OCI-LY7 (cell line): ENCODE results near the gene MAFF. TPM values are rescaled to one million over a fixed set of nuclear protein-coding genes. Genes with fewer than 3 reads are reported as not detected.

Experiments used
- BruUV-seq: library from RNA; stranded (reverse); fragments of 400-500 nt; replicated peaks from 2 replicates; lab custom pipeline; 2021; lab: Mats Ljungman, UMichigan
- CTCF ChIA-PET: fragments of 300-600 bp; sonication (Branson Sonifier 250); formaldehyde crosslinking; loops from one replicate; lab custom pipeline; 2022; ENCODE audit warnings: antibody characterized with exemption; ENCODE audit not compliant: unreplicated experiment; lab: Charles Lee
- POLR2A ChIA-PET: fragments of 300-600 bp; sonication (Branson Sonifier 250); formaldehyde crosslinking; loops from one replicate; lab custom pipeline; 2022; ENCODE audit warnings: antibody characterized with exemption; lab: Charles Lee
- DNase-seq: peaks from one replicate; pipeline ENCODE4 v3.0.0-alpha.2; 2015; ENCODE audit warnings: low spot score
- H2AFZ ChIP-seq: fragments of 200-600 bp; sonication (generic), shearing (Covaris generic); 2 replicates; pipeline ENCODE4 v1.6.1; 2014; ENCODE audit warnings: mild to moderate bottlenecking, antibody characterized with exemption, low read length, moderate library complexity
- H3K27ac ChIP-seq: fragments of 200-600 bp; sonication (generic); 2 replicates; pipeline ENCODE4 v1.5.1; 2014; ENCODE audit warnings: mixed run types, low read depth, mild to moderate bottlenecking, moderate library complexity, low read length, inconsistent platforms; ENCODE audit not compliant: poor library complexity, severe bottlenecking
- H3K36me3 ChIP-seq: fragments of 200-600 bp; sonication (generic); 2 replicates; pipeline ENCODE4 v1.6.1; 2014; ENCODE audit warnings: mild to moderate bottlenecking, antibody characterized with exemption, low read length, moderate library complexity, mixed read lengths; ENCODE audit not compliant: insufficient read depth
- H3K4me1 ChIP-seq: fragments of 200-600 bp; sonication (generic); 2 replicates; pipeline ENCODE4 v1.5.1; 2014; ENCODE audit warnings: mild to moderate bottlenecking, low read length; ENCODE audit not compliant: insufficient read depth, poor library complexity, severe bottlenecking
- H3K4me2 ChIP-seq: fragments of 200-600 bp; sonication (generic); 2 replicates; pipeline ENCODE4 v1.6.1; 2014; ENCODE audit warnings: mild to moderate bottlenecking, low read length
- H3K4me3 ChIP-seq: fragments of 200-600 bp; sonication (generic); 2 replicates; pipeline ENCODE4 v1.5.1; 2014; ENCODE audit warnings: mild to moderate bottlenecking, low read depth, low read length; ENCODE audit not compliant: poor library complexity, severe bottlenecking
- H3K79me2 ChIP-seq: fragments of 200-600 bp; sonication (generic); 2 replicates; pipeline ENCODE4 v1.6.1; 2016; ENCODE audit warnings: low read depth, mild to moderate bottlenecking, low read length, moderate library complexity, mixed read lengths; ENCODE audit not compliant: insufficient read depth
- H3K9me2 ChIP-seq: fragments of 200-600 bp; sonication (generic); 2 replicates; pipeline ENCODE4 v1.6.1; 2016; ENCODE audit warnings: mild to moderate bottlenecking, low read length, mixed read lengths; ENCODE audit not compliant: insufficient read depth
- H3K9me3 ChIP-seq: fragments of 200-600 bp; sonication (generic); 2 replicates; pipeline ENCODE4 v1.6.1; 2014; ENCODE audit warnings: mild to moderate bottlenecking, mixed run types, low read length, mixed read lengths
- H4K20me1 ChIP-seq: fragments of 200-600 bp; sonication (generic); 2 replicates; pipeline ENCODE4 v1.6.1; 2014; ENCODE audit warnings: mild to moderate bottlenecking, antibody characterized with exemption, low read length, moderate library complexity, mixed read lengths; ENCODE audit not compliant: insufficient read depth
- EZH2phosphoT487 ChIP-seq: fragments of 200-600 bp; sonication (generic); IDR thresholded peaks from 2 replicates; pipeline ENCODE4 v1.6.1; 2018; ENCODE audit warnings: low read depth, borderline replicate concordance, mild to moderate bottlenecking, mixed run types, antibody characterized with exemption, low read length, moderate library complexity, mixed read lengths
- intact Hi-C: fragments of 100-400 bp; cut with micrococcal nuclease; formaldehyde crosslinking; loops from one replicate; pipeline ENCODE4 v1.10.0; 2022; ENCODE audit not compliant: unreplicated experiment
- total RNA-seq, 2 experiments: library from RNA; depleted of rRNA in 1 of 2; stranded (reverse); fragments of >200 nt in 1 of 2; shearing (Covaris generic) in 1 of 2; gene quantifications; 2 replicates each; pipeline ENCODE4 v1.2.3, GENCODE V29; 2014 to 2022
- TF ChIP-seq, protein P1 (sequence below): fragments of 200-600 bp; sonication (generic); conservative IDR thresholded peaks from 2 replicates; pipeline ENCODE4 v1.5.1; 2014; ENCODE audit warnings: mild to moderate bottlenecking, antibody characterized with exemption, low read length, moderate library complexity, mixed read lengths

Gene MAFF
- total RNA-seq, 2 experiments from 2014 or later, result 3.4 to 3.8 TPM

DNA sequence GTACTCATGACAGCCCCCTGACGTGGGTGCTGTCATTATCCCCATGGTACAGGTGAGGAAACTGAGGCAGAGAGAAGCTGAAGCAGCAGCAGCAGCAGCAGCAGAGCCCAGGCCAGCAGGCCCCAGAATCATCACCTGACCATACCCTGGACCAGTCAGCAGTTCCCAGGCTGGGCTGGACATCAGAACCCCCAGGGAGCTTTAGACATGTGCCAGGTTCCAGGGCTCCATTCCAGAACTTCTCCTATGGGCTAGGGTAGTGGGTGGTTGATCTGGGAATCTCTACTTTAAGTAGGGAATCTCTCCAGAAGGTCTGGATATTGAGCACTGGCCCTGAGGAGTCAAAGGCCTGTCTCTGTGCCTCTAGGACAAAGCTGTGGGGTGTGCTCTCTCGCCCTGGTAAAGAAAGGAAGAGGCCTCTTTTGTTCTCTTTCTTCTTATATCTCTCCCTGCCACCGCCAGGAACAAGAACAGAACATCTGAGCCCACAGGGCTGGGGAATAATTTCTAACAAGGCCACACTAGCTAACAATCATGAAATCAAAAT, 26.6 kb downstream of the MAFF start:
- intact Hi-C loops, result no loop called here
- Histone ChIP-seq H3K9me2 (no peaks in the 10 kb centered on the region), H3K27ac (peak overlapping the region; percentile 18), H3K4me1 (peaks cover 14% of the 10 kb centered on the region), H3K9me3 (no peaks in the 10 kb centered on the region), H3K4me3 (no peak overlapping the region), H2AFZ (no peak overlapping the region), H4K20me1 (no peaks in the 10 kb centered on the region), H3K79me2 (no peaks in the 10 kb centered on the region), H3K36me3 (peaks cover 32% of the 10 kb centered on the region; the same call in 1 of the 2 replicates), H3K4me2 (no peak overlapping the region)
- ChIA-PET CTCF (interaction anchor here (1.2 kb wide), 1 partner anchor 176 kb away, joined by 4 read pairs; no protein-coding TSS in a partner anchor), POLR2A (interaction anchor here (0.9 kb wide), 1 partner anchor 13 kb away, joined by 8 read pairs; no protein-coding TSS in a partner anchor)
- TF ChIP-seq, protein P1, sequence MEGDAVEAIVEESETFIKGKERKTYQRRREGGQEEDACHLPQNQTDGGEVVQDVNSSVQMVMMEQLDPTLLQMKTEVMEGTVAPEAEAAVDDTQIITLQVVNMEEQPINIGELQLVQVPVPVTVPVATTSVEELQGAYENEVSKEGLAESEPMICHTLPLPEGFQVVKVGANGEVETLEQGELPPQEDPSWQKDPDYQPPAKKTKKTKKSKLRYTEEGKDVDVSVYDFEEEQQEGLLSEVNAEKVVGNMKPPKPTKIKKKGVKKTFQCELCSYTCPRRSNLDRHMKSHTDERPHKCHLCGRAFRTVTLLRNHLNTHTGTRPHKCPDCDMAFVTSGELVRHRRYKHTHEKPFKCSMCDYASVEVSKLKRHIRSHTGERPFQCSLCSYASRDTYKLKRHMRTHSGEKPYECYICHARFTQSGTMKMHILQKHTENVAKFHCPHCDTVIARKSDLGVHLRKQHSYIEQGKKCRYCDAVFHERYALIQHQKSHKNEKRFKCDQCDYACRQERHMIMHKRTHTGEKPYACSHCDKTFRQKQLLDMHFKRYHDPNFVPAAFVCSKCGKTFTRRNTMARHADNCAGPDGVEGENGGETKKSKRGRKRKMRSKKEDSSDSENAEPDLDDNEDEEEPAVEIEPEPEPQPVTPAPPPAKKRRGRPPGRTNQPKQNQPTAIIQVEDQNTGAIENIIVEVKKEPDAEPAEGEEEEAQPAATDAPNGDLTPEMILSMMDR, result no peak
- TF ChIP-seq EZH2phosphoT487, result no peak
- DNase-seq, result no peak
- no TSS peak for BruUV-seq

DNA sequence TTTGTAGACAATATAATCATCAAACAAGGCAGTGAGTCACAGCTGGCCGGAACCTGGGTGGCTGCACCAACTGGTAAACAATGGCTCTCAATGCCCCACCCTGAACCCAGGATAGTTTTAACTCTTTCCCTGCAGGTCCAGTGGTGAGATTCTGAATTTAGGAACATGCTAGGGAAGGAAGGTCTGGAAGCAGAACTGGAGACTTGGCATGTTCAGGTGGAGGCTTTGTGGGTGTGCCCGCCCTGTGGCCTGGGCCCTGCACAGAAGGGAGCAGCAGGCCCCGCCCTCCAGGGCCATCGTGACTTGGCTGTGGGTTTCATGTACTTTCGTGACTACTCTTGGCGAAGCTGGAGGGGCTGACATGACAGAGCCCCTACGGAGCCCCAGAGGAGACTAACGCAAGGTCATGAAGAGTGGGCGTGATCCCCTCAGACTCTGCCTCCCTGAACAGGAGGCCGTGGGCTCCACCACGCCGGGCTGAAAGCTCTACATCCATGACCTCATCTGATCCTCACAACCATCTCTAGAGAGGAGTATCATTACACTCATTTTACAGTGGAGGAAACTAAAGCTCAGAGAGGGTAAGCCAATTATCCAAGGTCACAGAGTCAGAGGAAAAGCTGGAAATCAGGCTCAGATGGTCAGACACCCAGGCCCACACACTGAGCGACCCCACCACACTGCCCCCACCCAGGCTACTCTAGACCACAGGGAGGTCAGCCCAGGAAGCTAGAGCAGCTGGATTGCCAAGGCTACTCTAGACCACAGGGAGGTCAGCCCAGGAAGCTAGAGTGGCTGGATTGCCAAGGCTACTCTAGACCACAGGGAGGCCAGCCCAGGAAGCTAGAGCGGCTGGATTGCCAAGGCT, 27.3 kb downstream of the MAFF start:
- intact Hi-C loops, result no loop called here
- Histone ChIP-seq H3K27ac (peak overlapping the region; percentile 18), H3K4me3 (no peak overlapping the region), H3K4me2 (no peak overlapping the region), H3K79me2 (no peaks in the 10 kb centered on the region), H3K36me3 (peaks cover 32% of the 10 kb centered on the region; the same call in 1 of the 2 replicates), H3K9me3 (no peaks in the 10 kb centered on the region), H4K20me1 (no peaks in the 10 kb centered on the region), H3K4me1 (peaks cover 9% of the 10 kb centered on the region), H3K9me2 (no peaks in the 10 kb centered on the region), H2AFZ (no peak overlapping the region)
- BruUV-seq, result no TSS peak
- POLR2A ChIA-PET, result interaction anchor here (0.9 kb wide), 1 partner anchor 12 kb away, joined by 8 read pairs; no protein-coding TSS in a partner anchor
- CTCF ChIA-PET, result interaction anchor here (1.2 kb wide), 1 partner anchor 177 kb away, joined by 4 read pairs; no protein-coding TSS in a partner anchor
- no peak for DNase-seq
- TF ChIP-seq EZH2phosphoT487, result no peak
- TF ChIP-seq, protein P1, result no peak
